NCI-H1930 (cell line): ENCODE results near the gene RAB40B.
"Not testable (repeated sequence)": the region's sequence is repeated elsewhere in the genome, so short reads cannot be mapped to it uniquely, and the experiment has no call there.

Source experiments
- DNase-seq, 2 experiments: peaks; one replicate each; lab custom pipeline; 2025; lab: John Stamatoyannopoulos, UW

Gene RAB40B, protein sequence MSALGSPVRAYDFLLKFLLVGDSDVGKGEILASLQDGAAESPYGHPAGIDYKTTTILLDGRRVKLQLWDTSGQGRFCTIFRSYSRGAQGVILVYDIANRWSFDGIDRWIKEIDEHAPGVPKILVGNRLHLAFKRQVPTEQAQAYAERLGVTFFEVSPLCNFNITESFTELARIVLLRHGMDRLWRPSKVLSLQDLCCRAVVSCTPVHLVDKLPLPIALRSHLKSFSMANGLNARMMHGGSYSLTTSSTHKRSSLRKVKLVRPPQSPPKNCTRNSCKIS

DNA sequence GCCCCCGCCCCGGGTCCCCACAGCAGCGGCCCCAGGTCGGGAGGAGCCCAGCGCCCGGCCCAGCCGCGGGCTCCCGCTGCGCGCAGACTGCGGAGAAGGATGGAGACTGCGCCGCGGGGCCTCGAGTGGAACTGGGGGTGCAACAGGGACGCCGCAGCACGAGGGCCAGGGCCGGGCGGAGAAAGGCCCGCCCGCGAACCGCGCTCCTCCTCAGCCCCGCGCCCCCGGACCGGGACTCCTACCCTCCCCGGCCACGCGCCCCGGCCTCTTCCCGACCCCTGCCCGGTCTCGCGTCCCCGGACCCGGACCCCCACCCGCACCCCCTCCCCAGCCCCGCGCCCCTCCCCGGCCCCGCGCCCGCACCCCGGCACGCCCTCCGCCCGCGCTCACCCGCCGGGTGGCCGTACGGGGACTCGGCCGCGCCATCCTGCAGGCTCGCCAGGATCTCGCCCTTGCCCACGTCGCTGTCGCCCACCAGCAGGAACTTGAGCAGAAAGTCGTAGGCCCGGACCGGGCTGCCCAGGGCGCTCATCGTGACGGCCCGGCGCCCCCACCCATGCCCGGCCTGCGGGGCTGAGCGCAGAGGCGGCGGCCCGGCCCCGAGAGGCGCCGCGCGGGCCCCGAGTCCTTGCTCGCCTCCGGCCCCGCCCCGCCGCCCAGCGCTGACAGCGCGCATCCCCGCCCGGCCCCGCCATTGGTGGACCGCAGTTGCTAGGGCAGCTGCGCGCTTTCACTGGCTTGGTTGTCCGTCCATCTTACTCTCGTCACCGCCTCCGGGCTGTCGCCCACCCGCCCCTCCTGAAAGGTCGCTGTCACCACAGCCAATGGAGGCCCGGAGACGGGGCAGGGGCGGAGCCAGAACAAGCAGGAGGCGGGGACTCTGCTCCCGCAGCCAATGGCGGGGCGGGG is at the start of gene RAB40B:
TSS of gene RAB40B (minus strand) at position 634 of the 909 bp plus-strand sequence. CDS start at position 532, 102 bp downstream.
- DNase-seq = peak; percentile 96 to 98

- DNase-seq = no peak
Observed at GRCh38 chr17:82745524-82745923, 47.0 kb upstream of the RAB40B start.

GRCh38 chr17:82744736-82745135 is 46.2 kb upstream of the RAB40B start:
- DNase-seq = not testable (repeated sequence)

DNA sequence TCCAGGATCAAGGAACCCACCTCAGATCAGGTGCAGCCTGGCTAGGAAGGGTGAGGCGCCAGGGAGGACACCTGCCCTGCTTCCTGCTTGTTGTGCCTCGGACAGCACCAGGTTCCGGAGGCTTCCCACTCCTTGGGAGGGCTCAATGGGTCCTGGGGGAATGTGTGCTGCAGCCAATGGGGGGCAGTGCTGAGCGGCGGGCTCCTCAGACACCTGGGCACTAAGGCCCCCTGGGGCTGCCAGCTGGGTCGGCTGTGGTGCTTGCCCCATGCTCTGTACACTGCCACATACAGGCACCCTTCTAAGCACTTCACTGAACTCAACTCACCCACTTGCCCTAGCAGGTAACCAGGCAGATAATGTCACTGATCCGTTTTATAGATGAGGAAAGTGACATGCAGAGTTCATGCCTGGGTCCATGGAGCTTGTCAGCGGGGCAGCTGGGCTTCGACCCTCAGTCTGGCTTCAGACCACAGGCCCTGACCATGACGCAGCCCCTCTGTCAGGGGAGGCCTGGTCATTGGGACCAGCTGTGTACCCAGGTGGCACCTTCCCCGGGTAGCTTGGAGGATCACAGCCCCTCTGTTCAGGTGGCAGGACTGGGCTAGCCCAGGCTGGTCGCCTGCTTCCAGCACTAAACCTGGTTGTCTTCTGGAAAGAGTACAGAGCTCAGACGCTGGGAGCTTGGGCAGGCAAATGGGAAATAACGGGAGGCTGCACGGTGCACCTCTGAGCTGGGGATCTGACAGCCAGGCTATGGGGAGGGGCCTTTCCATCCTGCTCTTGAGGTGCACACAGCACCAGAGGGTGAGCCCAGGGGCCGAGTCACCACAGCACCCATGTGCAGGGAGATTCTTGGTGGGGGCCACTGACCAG is 45.1 kb upstream of the RAB40B start:
- no peak for DNase-seq

- DNase-seq = no peak
Observed at GRCh38 chr17:82740906-82741759, 42.6 kb upstream of the RAB40B start.

GRCh38 chr17:82737967-82738877 is 39.7 kb upstream of the RAB40B start:
- DNase-seq = no peak

GRCh38 chr17:82736511-82737185 is 38.1 kb upstream of the RAB40B start:
- DNase-seq = no peak

- peak; percentile 44 to 75 for DNase-seq
Observed at GRCh38 chr17:82734987-82735866, 36.7 kb upstream of the RAB40B start, which contains the start of gene FN3K. Gene FN3K, plus strand, starts transcription at chr17:82735615. Its CDS starts 22 bp downstream, at chr17:82735637.

- no peak for DNase-seq
Observed at GRCh38 chr17:82732118-82732743, 33.7 kb upstream of the RAB40B start.

GRCh38 chr17:82729479-82730260 is 31.2 kb upstream of the RAB40B start:
- no peak for DNase-seq

- DNase-seq = no peak
Observed at GRCh38 chr17:82726427-82726826, 27.9 kb upstream of the RAB40B start.

DNA sequence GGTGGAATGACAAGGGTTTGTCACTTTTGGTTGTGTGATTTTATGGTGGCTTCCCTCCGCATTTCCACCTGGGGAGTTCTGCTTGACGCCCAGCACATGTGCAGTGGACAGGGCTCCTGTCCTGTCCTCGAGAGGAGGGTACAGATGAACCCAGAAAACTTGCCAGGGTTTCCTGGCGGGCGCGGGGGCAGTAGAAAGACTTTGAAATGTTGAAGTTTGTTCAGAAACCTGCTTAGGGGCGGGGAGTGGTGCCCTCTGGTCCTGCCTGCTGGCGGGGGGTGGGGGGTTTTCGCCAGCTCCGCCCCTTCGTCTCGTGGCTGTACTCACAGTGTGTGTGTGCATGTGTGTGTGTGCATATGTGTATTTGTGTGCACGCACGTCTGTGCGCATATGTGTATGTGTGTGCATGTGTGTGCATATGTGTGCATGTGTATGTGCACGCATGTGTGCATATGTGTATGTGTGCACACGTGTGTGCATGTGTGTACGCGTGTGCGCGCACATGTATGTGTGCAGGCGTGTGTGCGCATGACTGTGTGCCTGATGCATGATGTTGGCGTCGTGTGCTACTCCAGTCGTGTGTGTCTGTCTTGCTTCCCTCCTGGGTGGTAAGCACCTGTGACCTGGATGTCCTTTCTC is 24.8 kb upstream of the RAB40B start:
- DNase-seq = no peak

- DNase-seq = no peak
Observed at GRCh38 chr17:82722341-82723013, 24.0 kb upstream of the RAB40B start.

DNA sequence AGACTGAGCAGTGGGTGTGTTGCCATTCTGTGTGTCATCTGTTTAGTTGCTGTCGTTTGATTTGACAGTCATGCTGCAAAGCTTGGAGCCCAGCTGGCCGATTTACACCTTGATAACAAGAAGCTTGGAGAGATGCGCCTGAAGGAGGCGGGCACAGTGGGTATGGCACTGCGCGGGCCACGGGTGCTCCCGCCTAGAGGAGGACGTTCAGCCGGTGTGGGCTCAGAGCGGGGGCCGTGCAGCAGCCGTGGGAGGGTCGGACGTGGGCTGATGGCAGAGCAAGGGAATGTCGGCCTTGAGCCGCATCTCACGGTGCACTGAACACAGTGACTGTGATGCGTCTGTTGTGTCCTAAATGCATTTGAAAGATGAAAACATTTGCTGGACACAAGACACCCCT is 21.7 kb upstream of the RAB40B start:
- no peak for DNase-seq

GRCh38 chr17:82718986-82719685 is 20.6 kb upstream of the RAB40B start:
- DNase-seq = no peak
